Esophagus squamous epithelium (tissue), 4 donors: ENCODE data around the gene ECM2.

Experiments
- POLR2A ChIP-seq, 4 donors: fragments of 450-650 bp; IDR thresholded peaks; one replicate each; pipeline ENCODE4 v1.6.1; 2017; ENCODE audit warnings: antibody characterized with exemption in 4 of 4, mild to moderate bottlenecking in 4 of 4, moderate library complexity in 3 of 4
- TF ChIP-seq, protein P1 (sequence below), 6 experiments: fragments of 450-650 bp in 4 of 6; fragments of 200-600 bp in 2 of 6; sonication (generic) in 2 of 6; IDR thresholded peaks; one replicate each; pipeline ENCODE4 v1.5.1; 2016 to 2019; ENCODE audit warnings: antibody characterized with exemption in 6 of 6, mild to moderate bottlenecking in 4 of 6, moderate library complexity in 4 of 6

DNA sequence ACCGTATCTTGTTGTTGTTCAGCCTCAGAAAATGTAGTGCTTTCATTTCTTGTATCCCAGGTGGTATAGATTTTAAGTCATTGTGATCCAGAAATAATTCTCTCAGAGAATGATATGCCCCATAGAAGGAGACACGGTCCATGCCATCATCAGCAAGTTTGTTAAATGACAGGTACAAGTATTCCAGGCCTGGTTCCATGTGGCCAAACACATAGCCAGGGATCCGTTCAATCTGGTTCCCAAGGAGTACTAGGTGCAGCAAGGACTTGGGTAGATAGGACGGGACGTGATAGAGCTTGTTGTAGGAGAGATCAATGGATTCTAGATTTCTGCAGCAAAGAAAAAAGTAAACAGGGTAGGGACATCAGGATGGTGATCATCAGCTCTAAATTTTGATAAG lies 35.1 kb downstream of the ECM2 start:
- TF ChIP-seq, protein P1, sequence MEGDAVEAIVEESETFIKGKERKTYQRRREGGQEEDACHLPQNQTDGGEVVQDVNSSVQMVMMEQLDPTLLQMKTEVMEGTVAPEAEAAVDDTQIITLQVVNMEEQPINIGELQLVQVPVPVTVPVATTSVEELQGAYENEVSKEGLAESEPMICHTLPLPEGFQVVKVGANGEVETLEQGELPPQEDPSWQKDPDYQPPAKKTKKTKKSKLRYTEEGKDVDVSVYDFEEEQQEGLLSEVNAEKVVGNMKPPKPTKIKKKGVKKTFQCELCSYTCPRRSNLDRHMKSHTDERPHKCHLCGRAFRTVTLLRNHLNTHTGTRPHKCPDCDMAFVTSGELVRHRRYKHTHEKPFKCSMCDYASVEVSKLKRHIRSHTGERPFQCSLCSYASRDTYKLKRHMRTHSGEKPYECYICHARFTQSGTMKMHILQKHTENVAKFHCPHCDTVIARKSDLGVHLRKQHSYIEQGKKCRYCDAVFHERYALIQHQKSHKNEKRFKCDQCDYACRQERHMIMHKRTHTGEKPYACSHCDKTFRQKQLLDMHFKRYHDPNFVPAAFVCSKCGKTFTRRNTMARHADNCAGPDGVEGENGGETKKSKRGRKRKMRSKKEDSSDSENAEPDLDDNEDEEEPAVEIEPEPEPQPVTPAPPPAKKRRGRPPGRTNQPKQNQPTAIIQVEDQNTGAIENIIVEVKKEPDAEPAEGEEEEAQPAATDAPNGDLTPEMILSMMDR (IDR thresholded peaks at IDR 0.05), result no peak
- TF ChIP-seq POLR2A (IDR thresholded peaks at IDR 0.05), result no peak
